ENCODE data around the gene TLE3. TPM values are rescaled to one million over a fixed set of nuclear protein-coding genes. Genes with fewer than 3 reads are reported as not detected.

The TLE3 gene
- polyA plus RNA-seq, 1 of the 3 experiments (the other 2 are of a cell fraction): 14.7 TPM

GRCh38 chr15:70054884-70055387, 42.8 kb downstream of the TLE3 start (continued):
- no peak for TF ChIP-seq ZBTB33 (IDR thresholded peaks at IDR 0.05; ENCODE audit: borderline replicate concordance, low read depth)
- TF ChIP-seq TEAD4 (IDR thresholded peaks at IDR 0.05; ENCODE audit: borderline replicate concordance, insufficient read depth): no peak
- no peak for TF ChIP-seq TCF12 (IDR thresholded peaks at IDR 0.05)
- no peak for TF ChIP-seq REST (IDR thresholded peaks at IDR 0.05; ENCODE audit: low read depth, low read length)
- TF ChIP-seq NRF1 (IDR thresholded peaks at IDR 0.05; ENCODE audit: low read depth, low read length): no peak
- TF ChIP-seq RXRA (IDR thresholded peaks at IDR 0.05; ENCODE audit: borderline replicate concordance, low read depth): no peak
- TF ChIP-seq RCOR1 (IDR thresholded peaks at IDR 0.05; ENCODE audit: low read length): no peak
- TF ChIP-seq POLR2AphosphoS5 (IDR thresholded peaks at IDR 0.05; ENCODE audit: low read depth, low read length): no peak

GRCh38 chr15:70054366-70054765, 43.4 kb downstream of the TLE3 start:
- Histone ChIP-seq H3K79me2 (ENCODE audit: insufficient read depth) (no peaks in the 10 kb centered on the region), H3K9me2 (no peaks in the 10 kb centered on the region), H3K4me3 (ENCODE audit: low read depth in 2 of 2, low read length in 1 of 2) (no peak overlapping the region), H2AFZ (ENCODE audit: low read depth) (no peak overlapping the region), H3K9ac (no peak overlapping the region), H3K4me1 (ENCODE audit: control insufficient read depth in 1 of 2, insufficient read depth in 2 of 2, low read depth in 1 of 2, low read length in 1 of 2) (peaks cover 0 to 30% of the 10 kb centered on the region in 2 experiments; a peak in 1 of 4 replicates), H3K27me3 (ENCODE audit: insufficient read depth) (no peaks in the 10 kb centered on the region), H3F3A (replicated peaks; ENCODE audit: insufficient read depth) (no peaks in the 10 kb centered on the region), H4K20me1 (ENCODE audit: insufficient read depth) (no peaks in the 10 kb centered on the region), H3K9me3 (no peaks in the 10 kb centered on the region), H3K36me3 (replicated peaks in 1 of 2; ENCODE audit: control insufficient read depth in 1 of 2, insufficient read depth in 2 of 2, low read length in 1 of 2) (peaks cover 9 to 75% of the 10 kb centered on the region in 2 experiments), H3K27ac (ENCODE audit: low read depth in 2 of 2, low read length in 1 of 2) (no peak overlapping the region), H3K4me2 (no peak overlapping the region)
- ChIA-PET POLR2A (no interaction called here), CTCF (interaction anchor here (1.0 to 1.6 kb wide), 2 partner anchors 496 to 582 kb away, joined by 3 read pairs; no protein-coding TSS in a partner anchor)
- TF ChIP-seq IRF3 (IDR thresholded peaks at IDR 0.05; ENCODE audit: low read depth, low read length) (no peak), TCF12 (IDR thresholded peaks at IDR 0.05) (no peak), RAD21 (IDR thresholded peaks at IDR 0.05; ENCODE audit: low read length) (no peak), PBX3 (IDR thresholded peaks at IDR 0.05) (no peak), CTCF (IDR thresholded peaks at IDR 0.05) (no peak)
- DNase-seq: no peak
- WGBS (ENCODE audit: low lambda C conversion rate): 96% methylated on average over 9 of the region's 19 CpGs
